Measurements from ENCODE around the gene KIF26B.

- no peak for TF ChIP-seq CTCF (IDR thresholded peaks at IDR 0.05)
- no peak for TF ChIP-seq POLR2A (IDR thresholded peaks at IDR 0.05)
- no peak for TF ChIP-seq EP300 (IDR thresholded peaks at IDR 0.05)
These were observed 424.0 kb downstream of the KIF26B start for GRCh38 chr1:245578771-245579170.

All from suprapubic skin (tissue), 3 donors.